HepG2 (cell line): Measurements from ENCODE around the gene EPO. TPM values are rescaled to one million over a fixed set of nuclear protein-coding genes. Genes with fewer than 3 reads are reported as not detected.

Source experiments
- ARNT2 ChIP-seq: sonication (generic); formaldehyde crosslinking; IDR thresholded peaks from 2 replicates; pipeline ENCODE4 v1.8.0; 2022; ENCODE audit warnings: mild to moderate bottlenecking, low read depth, missing genetic modification reagents, moderate library complexity
- ARNTL ChIP-seq: sonication (generic); formaldehyde crosslinking; IDR thresholded peaks from 2 replicates; pipeline ENCODE4 v1.4.0; 2020; ENCODE audit warnings: mild to moderate bottlenecking, missing genetic modification reagents
- ATAD3A ChIP-seq: sonication (generic); formaldehyde crosslinking; IDR thresholded peaks from 2 replicates; pipeline ENCODE4 v1.4.0; 2020; ENCODE audit warnings: missing genetic modification reagents
- ATM ChIP-seq: fragments of 450-650 bp; IDR thresholded peaks from 2 replicates; pipeline ENCODE4 v1.7.1; 2017; ENCODE audit warnings: mild to moderate bottlenecking, borderline replicate concordance
- KMT2A ChIP-seq: sonication (generic); formaldehyde crosslinking; IDR thresholded peaks from 2 replicates; pipeline ENCODE4 v1.4.0; 2020; ENCODE audit warnings: missing genetic modification reagents
- LRRFIP1 ChIP-seq: sonication (generic); formaldehyde crosslinking; conservative IDR thresholded peaks from 2 replicates; pipeline ENCODE4 v1.4.0; 2020; ENCODE audit warnings: missing genetic modification reagents
- SNRNP70 ChIP-seq: fragments of 200-400 bp; formaldehyde crosslinking; IDR thresholded peaks from 2 replicates; pipeline ENCODE4 v1.6.1; 2017; ENCODE audit warnings: mild to moderate bottlenecking, low read depth, low read length, moderate library complexity
- STAG1 ChIP-seq: sonication (generic); formaldehyde crosslinking; IDR thresholded peaks from 2 replicates; pipeline ENCODE4 v1.4.0; 2020; ENCODE audit warnings: missing genetic modification reagents
- ZBTB2 ChIP-seq: sonication (generic); formaldehyde crosslinking; IDR thresholded peaks from 2 replicates; pipeline ENCODE4 v1.8.0; 2022; ENCODE audit warnings: low read depth, missing genetic modification reagents
- ZKSCAN1 ChIP-seq: fragments of 150-350 bp; IDR thresholded peaks from 2 replicates; pipeline ENCODE4 v1.6.1; 2014; ENCODE audit warnings: low read length
- polyA plus RNA-seq, 8 experiments: library from polyadenylated mRNA; depleted of rRNA in 3 of 8; stranded (reverse) in 7 of 8; unstranded in 1 of 8; fragments of >200 nt; fragmentation: Illumina TruSeq in 4 of 8; extraction: Trizol in 4 of 8; gene quantifications; 2 replicates each; pipeline versions ENCODE4 v1.2.1 to v1.2.3, GENCODE V29; 2011 to 2016; ENCODE audit warnings: low read depth in 4 of 8, missing spikeins in 1 of 8, mixed read lengths in 1 of 8; ENCODE audit not compliant: insufficient read depth in 1 of 8
- total RNA-seq, 5 experiments: library from RNA; depleted of rRNA; stranded (reverse); fragments of >200 nt; fragmentation: Illumina TruSeq; extraction: Trizol; gene quantifications; 2 replicates each; pipeline ENCODE4 v1.2.3, GENCODE V29; 2016; ENCODE audit warnings: low read depth in 1 of 5
- TF ChIP-seq, protein P1 (sequence below): sonication (generic); formaldehyde crosslinking; IDR thresholded peaks from 2 replicates; pipeline ENCODE4 v1.4.0; 2020; ENCODE audit warnings: mild to moderate bottlenecking, missing genetic modification reagents
- TF ChIP-seq, protein P2 (sequence below), 2 experiments: fragments of 450-650 bp in 1 of 2; sonication (generic) in 1 of 2; formaldehyde crosslinking in 1 of 2; IDR thresholded peaks; 2 replicates each; pipeline versions ENCODE4 v1.6.1 to v1.8.0; 2016 to 2022; ENCODE audit warnings: antibody characterized with exemption in 1 of 2, mild to moderate bottlenecking in 1 of 2, missing genetic modification reagents in 1 of 2
- TF ChIP-seq, protein P3 (sequence below): sonication (generic); formaldehyde crosslinking; IDR thresholded peaks from 2 replicates; pipeline ENCODE4 v1.9.0; 2021; ENCODE audit warnings: missing genetic modification reagents, mild to moderate bottlenecking, borderline replicate concordance

EPO gene
- total and polyA plus RNA-seq, 2 of the 13 experiments (the other 11 are each of a cell fraction or from before 2014, with no cell fraction given), result 10.3 to 25.7 TPM

DNA sequence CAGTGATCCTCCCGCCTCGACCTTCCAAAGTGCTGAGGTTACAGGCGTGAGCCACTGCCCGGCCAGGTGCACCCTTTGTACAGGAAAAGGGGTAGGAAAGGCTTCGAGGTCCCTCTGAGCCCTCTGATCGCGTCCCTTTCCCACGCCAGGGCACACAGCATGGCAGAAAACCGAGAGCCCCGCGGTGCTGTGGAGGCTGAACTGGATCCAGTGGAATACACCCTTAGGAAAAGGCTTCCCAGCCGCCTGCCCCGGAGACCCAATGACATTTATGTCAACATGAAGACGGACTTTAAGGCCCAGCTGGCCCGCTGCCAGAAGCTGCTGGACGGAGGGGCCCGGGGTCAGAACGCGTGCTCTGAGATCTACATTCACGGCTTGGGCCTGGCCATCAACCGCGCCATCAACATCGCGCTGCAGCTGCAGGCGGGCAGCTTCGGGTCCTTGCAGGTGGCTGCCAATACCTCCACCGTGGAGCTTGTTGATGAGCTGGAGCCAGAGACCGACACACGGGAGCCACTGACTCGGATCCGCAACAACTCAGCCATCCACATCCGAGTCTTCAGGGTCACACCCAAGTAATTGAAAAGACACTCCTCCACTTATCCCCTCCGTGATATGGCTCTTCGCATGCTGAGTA, 13.5 kb upstream of the EPO start (continued):
- TF ChIP-seq, protein P1, sequence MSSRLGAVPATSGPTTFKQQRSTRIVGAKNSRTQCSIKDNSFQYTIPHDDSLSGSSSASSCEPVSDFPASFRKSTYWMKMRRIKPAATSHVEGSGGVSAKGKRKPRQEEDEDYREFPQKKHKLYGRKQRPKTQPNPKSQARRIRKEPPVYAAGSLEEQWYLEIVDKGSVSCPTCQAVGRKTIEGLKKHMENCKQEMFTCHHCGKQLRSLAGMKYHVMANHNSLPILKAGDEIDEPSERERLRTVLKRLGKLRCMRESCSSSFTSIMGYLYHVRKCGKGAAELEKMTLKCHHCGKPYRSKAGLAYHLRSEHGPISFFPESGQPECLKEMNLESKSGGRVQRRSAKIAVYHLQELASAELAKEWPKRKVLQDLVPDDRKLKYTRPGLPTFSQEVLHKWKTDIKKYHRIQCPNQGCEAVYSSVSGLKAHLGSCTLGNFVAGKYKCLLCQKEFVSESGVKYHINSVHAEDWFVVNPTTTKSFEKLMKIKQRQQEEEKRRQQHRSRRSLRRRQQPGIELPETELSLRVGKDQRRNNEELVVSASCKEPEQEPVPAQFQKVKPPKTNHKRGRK (CRISPR knock-in tag), result no peak
- TF ChIP-seq ATAD3A (CRISPR knock-in tag) (no peak), ZBTB2 (no peak), LRRFIP1 (CRISPR knock-in tag) (no peak), ARNTL (CRISPR knock-in tag) (no peak), STAG1 (CRISPR knock-in tag) (no peak), SNRNP70 (no peak), KMT2A (CRISPR knock-in tag) (no peak; the same call in 1 of the 2 replicates), ZKSCAN1 (no peak), ATM (no peak), ARNT2 (CRISPR knock-in tag) (no peak)
- TF ChIP-seq, protein P2, sequence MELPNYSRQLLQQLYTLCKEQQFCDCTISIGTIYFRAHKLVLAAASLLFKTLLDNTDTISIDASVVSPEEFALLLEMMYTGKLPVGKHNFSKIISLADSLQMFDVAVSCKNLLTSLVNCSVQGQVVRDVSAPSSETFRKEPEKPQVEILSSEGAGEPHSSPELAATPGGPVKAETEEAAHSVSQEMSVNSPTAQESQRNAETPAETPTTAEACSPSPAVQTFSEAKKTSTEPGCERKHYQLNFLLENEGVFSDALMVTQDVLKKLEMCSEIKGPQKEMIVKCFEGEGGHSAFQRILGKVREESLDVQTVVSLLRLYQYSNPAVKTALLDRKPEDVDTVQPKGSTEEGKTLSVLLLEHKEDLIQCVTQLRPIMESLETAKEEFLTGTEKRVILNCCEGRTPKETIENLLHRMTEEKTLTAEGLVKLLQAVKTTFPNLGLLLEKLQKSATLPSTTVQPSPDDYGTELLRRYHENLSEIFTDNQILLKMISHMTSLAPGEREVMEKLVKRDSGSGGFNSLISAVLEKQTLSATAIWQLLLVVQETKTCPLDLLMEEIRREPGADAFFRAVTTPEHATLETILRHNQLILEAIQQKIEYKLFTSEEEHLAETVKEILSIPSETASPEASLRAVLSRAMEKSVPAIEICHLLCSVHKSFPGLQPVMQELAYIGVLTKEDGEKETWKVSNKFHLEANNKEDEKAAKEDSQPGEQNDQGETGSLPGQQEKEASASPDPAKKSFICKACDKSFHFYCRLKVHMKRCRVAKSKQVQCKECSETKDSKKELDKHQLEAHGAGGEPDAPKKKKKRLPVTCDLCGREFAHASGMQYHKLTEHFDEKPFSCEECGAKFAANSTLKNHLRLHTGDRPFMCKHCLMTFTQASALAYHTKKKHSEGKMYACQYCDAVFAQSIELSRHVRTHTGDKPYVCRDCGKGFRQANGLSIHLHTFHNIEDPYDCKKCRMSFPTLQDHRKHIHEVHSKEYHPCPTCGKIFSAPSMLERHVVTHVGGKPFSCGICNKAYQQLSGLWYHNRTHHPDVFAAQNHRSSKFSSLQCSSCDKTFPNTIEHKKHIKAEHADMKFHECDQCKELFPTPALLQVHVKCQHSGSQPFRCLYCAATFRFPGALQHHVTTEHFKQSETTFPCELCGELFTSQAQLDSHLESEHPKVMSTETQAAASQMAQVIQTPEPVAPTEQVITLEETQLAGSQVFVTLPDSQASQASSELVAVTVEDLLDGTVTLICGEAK (IDR thresholded peaks at IDR 0.05), result no peak
- TF ChIP-seq, protein P2 (CRISPR knock-in tag; IDR thresholded peaks at IDR 0.05), result no peak
- TF ChIP-seq, protein P3, sequence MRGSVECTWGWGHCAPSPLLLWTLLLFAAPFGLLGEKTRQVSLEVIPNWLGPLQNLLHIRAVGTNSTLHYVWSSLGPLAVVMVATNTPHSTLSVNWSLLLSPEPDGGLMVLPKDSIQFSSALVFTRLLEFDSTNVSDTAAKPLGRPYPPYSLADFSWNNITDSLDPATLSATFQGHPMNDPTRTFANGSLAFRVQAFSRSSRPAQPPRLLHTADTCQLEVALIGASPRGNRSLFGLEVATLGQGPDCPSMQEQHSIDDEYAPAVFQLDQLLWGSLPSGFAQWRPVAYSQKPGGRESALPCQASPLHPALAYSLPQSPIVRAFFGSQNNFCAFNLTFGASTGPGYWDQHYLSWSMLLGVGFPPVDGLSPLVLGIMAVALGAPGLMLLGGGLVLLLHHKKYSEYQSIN (CRISPR knock-in tag), result no peak
